Measurements from ENCODE around the gene MBNL3. TPM values are rescaled to one million over a fixed set of nuclear protein-coding genes. Genes with fewer than 3 reads are reported as not detected.

The MBNL3 gene
- total RNA-seq, 1 experiment from 2014 or later: 22.2 TPM

- Histone ChIP-seq H4K20me1 (ENCODE audit: insufficient read depth, low read depth, low read length) (no peaks in the 10 kb centered on the region), H3K4me1 (ENCODE audit: low read length) (no peaks in the 10 kb centered on the region), H3K27me3 (ENCODE audit: low read length) (no peaks in the 10 kb centered on the region), H3K79me2 (ENCODE audit: low read length) (no peaks in the 10 kb centered on the region), H3K4me2 (ENCODE audit: low read depth, low read length, poor library complexity, severe bottlenecking) (no peak overlapping the region), H3K9ac (ENCODE audit: low read length) (no peak overlapping the region), H3K36me3 (ENCODE audit: insufficient read depth, low read length) (no peaks in the 10 kb centered on the region), H3K9me3 (ENCODE audit: low read length) (no peaks in the 10 kb centered on the region), H2AFZ (ENCODE audit: low read length) (no peak overlapping the region), H3K4me3 (ENCODE audit: low read length) (no peak overlapping the region), H3K9me2 (replicated peaks; ENCODE audit: insufficient read depth, low read length) (no peaks in the 10 kb centered on the region), H3K27ac (ENCODE audit: low read length) (no peak overlapping the region)
- no peak for DNase-seq
Observed at GRCh38 chrX:132378281-132378680, 110.6 kb downstream of the MBNL3 start.

- H3K9me3 ChIP-seq (ENCODE audit: low read length): no peaks in the 10 kb centered on the region
- no peaks in the 10 kb centered on the region for H3K4me1 ChIP-seq (ENCODE audit: low read length)
- no peak overlapping the region for H3K27ac ChIP-seq (ENCODE audit: low read length)
- H2AFZ ChIP-seq (ENCODE audit: low read length): no peak overlapping the region
- no peaks in the 10 kb centered on the region for H3K36me3 ChIP-seq (ENCODE audit: insufficient read depth, low read length)
- H3K9ac ChIP-seq (ENCODE audit: low read length): no peak overlapping the region
- no peaks in the 10 kb centered on the region for H4K20me1 ChIP-seq (ENCODE audit: insufficient read depth, low read depth, low read length)
- H3K27me3 ChIP-seq (ENCODE audit: low read length): no peaks in the 10 kb centered on the region
- H3K9me2 ChIP-seq (replicated peaks; ENCODE audit: insufficient read depth, low read length): no peaks in the 10 kb centered on the region
- no peak overlapping the region for H3K4me3 ChIP-seq (ENCODE audit: low read length)
- peak; percentile 45 for DNase-seq
- H3K4me2 ChIP-seq (ENCODE audit: low read depth, low read length, poor library complexity, severe bottlenecking): no peak overlapping the region
- H3K79me2 ChIP-seq (ENCODE audit: low read length): no peaks in the 10 kb centered on the region
Observed at GRCh38 chrX:132375941-132376340, 112.9 kb downstream of the MBNL3 start.

- DNase-seq: no peak
- Histone ChIP-seq H3K4me1 (ENCODE audit: low read length) (no peaks in the 10 kb centered on the region), H2AFZ (ENCODE audit: low read length) (no peak overlapping the region), H3K27ac (ENCODE audit: low read length) (no peak overlapping the region), H3K27me3 (ENCODE audit: low read length) (no peaks in the 10 kb centered on the region), H3K9me3 (ENCODE audit: low read length) (no peaks in the 10 kb centered on the region), H3K4me2 (ENCODE audit: low read depth, low read length, poor library complexity, severe bottlenecking) (no peak overlapping the region), H3K4me3 (ENCODE audit: low read length) (no peak overlapping the region), H3K9me2 (replicated peaks; ENCODE audit: insufficient read depth, low read length) (no peaks in the 10 kb centered on the region), H4K20me1 (ENCODE audit: insufficient read depth, low read depth, low read length) (no peaks in the 10 kb centered on the region), H3K36me3 (ENCODE audit: insufficient read depth, low read length) (no peaks in the 10 kb centered on the region), H3K79me2 (ENCODE audit: low read length) (no peaks in the 10 kb centered on the region), H3K9ac (ENCODE audit: low read length) (no peak overlapping the region)
Observed at GRCh38 chrX:132373610-132374009, 115.2 kb downstream of the MBNL3 start.

- no peak overlapping the region for H3K27ac ChIP-seq (ENCODE audit: low read length)
- H3K9ac ChIP-seq (ENCODE audit: low read length): no peak overlapping the region
- no peaks in the 10 kb centered on the region for H3K4me1 ChIP-seq (ENCODE audit: low read length)
- H3K4me2 ChIP-seq (ENCODE audit: low read depth, low read length, poor library complexity, severe bottlenecking): no peak overlapping the region
- no peak overlapping the region for H2AFZ ChIP-seq (ENCODE audit: low read length)
- no peaks in the 10 kb centered on the region for H3K36me3 ChIP-seq (ENCODE audit: insufficient read depth, low read length)
- H3K27me3 ChIP-seq (ENCODE audit: low read length): no peaks in the 10 kb centered on the region
- H3K9me2 ChIP-seq (replicated peaks; ENCODE audit: insufficient read depth, low read length): no peaks in the 10 kb centered on the region
- DNase-seq: no peak
- no peaks in the 10 kb centered on the region for H3K79me2 ChIP-seq (ENCODE audit: low read length)
- no peaks in the 10 kb centered on the region for H3K9me3 ChIP-seq (ENCODE audit: low read length)
- H4K20me1 ChIP-seq (ENCODE audit: insufficient read depth, low read depth, low read length): no peaks in the 10 kb centered on the region
- no peak overlapping the region for H3K4me3 ChIP-seq (ENCODE audit: low read length)
Observed at GRCh38 chrX:132369617-132370326, 119.1 kb downstream of the MBNL3 start.

- no peaks in the 10 kb centered on the region for H3K36me3 ChIP-seq (ENCODE audit: insufficient read depth, low read length)
- no peaks in the 10 kb centered on the region for H3K27me3 ChIP-seq (ENCODE audit: low read length)
- H3K9ac ChIP-seq (ENCODE audit: low read length): no peak overlapping the region
- H3K4me1 ChIP-seq (ENCODE audit: low read length): no peaks in the 10 kb centered on the region
- no peaks in the 10 kb centered on the region for H3K9me2 ChIP-seq (replicated peaks; ENCODE audit: insufficient read depth, low read length)
- no peak overlapping the region for H3K27ac ChIP-seq (ENCODE audit: low read length)
- H3K9me3 ChIP-seq (ENCODE audit: low read length): no peaks in the 10 kb centered on the region
- H3K79me2 ChIP-seq (ENCODE audit: low read length): no peaks in the 10 kb centered on the region
- DNase-seq: no peak
- H2AFZ ChIP-seq (ENCODE audit: low read length): no peak overlapping the region
- H3K4me3 ChIP-seq (ENCODE audit: low read length): no peak overlapping the region
- no peak overlapping the region for H3K4me2 ChIP-seq (ENCODE audit: low read depth, low read length, poor library complexity, severe bottlenecking)
- no peaks in the 10 kb centered on the region for H4K20me1 ChIP-seq (ENCODE audit: insufficient read depth, low read depth, low read length)
Observed at GRCh38 chrX:132367984-132368383, 120.9 kb downstream of the MBNL3 start.

- no peaks in the 10 kb centered on the region for H3K9me3 ChIP-seq (ENCODE audit: low read length)
- no peaks in the 10 kb centered on the region for H3K27me3 ChIP-seq (ENCODE audit: low read length)
- no peak overlapping the region for H3K4me3 ChIP-seq (ENCODE audit: low read length)
- no peaks in the 10 kb centered on the region for H4K20me1 ChIP-seq (ENCODE audit: insufficient read depth, low read depth, low read length)
- no peak overlapping the region for H2AFZ ChIP-seq (ENCODE audit: low read length)
- H3K36me3 ChIP-seq (ENCODE audit: insufficient read depth, low read length): no peaks in the 10 kb centered on the region
- no peaks in the 10 kb centered on the region for H3K79me2 ChIP-seq (ENCODE audit: low read length)
- no peak for DNase-seq
- no peak overlapping the region for H3K4me2 ChIP-seq (ENCODE audit: low read depth, low read length, poor library complexity, severe bottlenecking)
- H3K9ac ChIP-seq (ENCODE audit: low read length): no peak overlapping the region
- no peaks in the 10 kb centered on the region for H3K9me2 ChIP-seq (replicated peaks; ENCODE audit: insufficient read depth, low read length)
- no peaks in the 10 kb centered on the region for H3K4me1 ChIP-seq (ENCODE audit: low read length)
- no peak overlapping the region for H3K27ac ChIP-seq (ENCODE audit: low read length)
Observed at GRCh38 chrX:132367314-132367713, 121.5 kb downstream of the MBNL3 start.

- Histone ChIP-seq H3K36me3 (ENCODE audit: insufficient read depth, low read length) (no peaks in the 10 kb centered on the region), H3K9ac (ENCODE audit: low read length) (no peak overlapping the region), H3K9me2 (replicated peaks; ENCODE audit: insufficient read depth, low read length) (no peaks in the 10 kb centered on the region), H4K20me1 (ENCODE audit: insufficient read depth, low read depth, low read length) (no peaks in the 10 kb centered on the region), H3K4me1 (ENCODE audit: low read length) (no peaks in the 10 kb centered on the region), H3K27me3 (ENCODE audit: low read length) (no peaks in the 10 kb centered on the region), H3K27ac (ENCODE audit: low read length) (no peak overlapping the region), H3K79me2 (ENCODE audit: low read length) (no peaks in the 10 kb centered on the region), H2AFZ (ENCODE audit: low read length) (no peak overlapping the region), H3K4me2 (ENCODE audit: low read depth, low read length, poor library complexity, severe bottlenecking) (no peak overlapping the region), H3K9me3 (ENCODE audit: low read length) (no peaks in the 10 kb centered on the region), H3K4me3 (ENCODE audit: low read length) (no peak overlapping the region)
- DNase-seq: no peak
Observed at GRCh38 chrX:132365490-132365889, 123.3 kb downstream of the MBNL3 start.

- no peaks in the 10 kb centered on the region for H3K9me3 ChIP-seq (ENCODE audit: low read length)
- no peak overlapping the region for H2AFZ ChIP-seq (ENCODE audit: low read length)
- no peaks in the 10 kb centered on the region for H3K79me2 ChIP-seq (ENCODE audit: low read length)
- no peaks in the 10 kb centered on the region for H4K20me1 ChIP-seq (ENCODE audit: insufficient read depth, low read depth, low read length)
- no peak overlapping the region for H3K4me2 ChIP-seq (ENCODE audit: low read depth, low read length, poor library complexity, severe bottlenecking)
- no peaks in the 10 kb centered on the region for H3K9me2 ChIP-seq (replicated peaks; ENCODE audit: insufficient read depth, low read length)
- H3K27me3 ChIP-seq (ENCODE audit: low read length): no peaks in the 10 kb centered on the region
- no peak overlapping the region for H3K9ac ChIP-seq (ENCODE audit: low read length)
- no peak for DNase-seq
- H3K36me3 ChIP-seq (ENCODE audit: insufficient read depth, low read length): no peaks in the 10 kb centered on the region
- H3K4me1 ChIP-seq (ENCODE audit: low read length): no peaks in the 10 kb centered on the region
- no peak overlapping the region for H3K4me3 ChIP-seq (ENCODE audit: low read length)
- no peak overlapping the region for H3K27ac ChIP-seq (ENCODE audit: low read length)
Observed at GRCh38 chrX:132364313-132364712, 124.5 kb downstream of the MBNL3 start.

Measured in Karpas-422 (cell line).